NCI-H2107 (cell line): ENCODE results near the gene PRM2.
"Not testable (repeated sequence)": the region's sequence is repeated elsewhere in the genome, so short reads cannot be mapped to it uniquely, and the experiment has no call there.

Experiments used
- DNase-seq: peaks from one replicate; lab custom pipeline; 2025; lab: John Stamatoyannopoulos, UW

Gene PRM2

DNA sequence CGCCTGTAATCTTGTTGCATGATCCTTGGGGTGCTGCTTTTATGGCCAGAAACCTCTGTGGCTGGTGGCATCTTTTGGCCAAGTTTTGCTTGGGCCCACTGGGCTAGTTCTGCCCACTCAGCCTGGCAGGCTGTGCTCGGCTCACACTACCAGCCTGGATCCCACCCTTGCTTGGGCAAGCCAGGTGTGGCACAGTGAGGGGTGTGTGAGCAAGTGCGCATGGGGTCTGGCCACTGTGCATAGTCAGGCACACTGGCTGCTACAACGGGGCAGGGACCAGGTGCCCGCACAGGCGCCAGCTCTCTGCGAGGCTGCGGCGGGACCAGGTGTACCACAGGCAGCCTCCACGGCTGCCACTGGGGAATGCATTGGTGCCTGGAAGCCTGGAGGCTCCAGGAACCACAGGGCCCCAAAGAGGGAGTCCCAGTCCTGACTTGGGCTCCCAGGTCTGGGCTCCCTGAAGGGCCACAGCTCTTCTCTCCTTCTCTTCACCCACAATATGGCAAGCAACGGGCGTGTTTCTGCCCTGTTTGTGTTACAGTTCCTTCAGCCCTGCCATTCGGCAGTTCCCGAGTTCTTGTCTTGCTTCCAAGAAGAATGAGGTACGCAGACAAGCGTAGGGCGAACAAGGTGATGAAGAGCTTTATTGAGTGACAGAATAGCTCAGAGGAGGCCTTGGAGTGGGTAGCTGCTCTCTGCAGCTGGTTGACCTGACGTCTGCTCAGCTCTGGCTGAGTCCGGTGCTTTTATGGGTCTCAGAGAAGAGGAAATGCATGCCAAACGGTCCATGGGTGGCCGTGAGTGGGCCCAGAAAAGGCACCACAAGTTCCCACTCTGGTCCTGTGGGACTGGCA, 31.6 kb upstream of the PRM2 start:
- DNase-seq = no peak

DNA sequence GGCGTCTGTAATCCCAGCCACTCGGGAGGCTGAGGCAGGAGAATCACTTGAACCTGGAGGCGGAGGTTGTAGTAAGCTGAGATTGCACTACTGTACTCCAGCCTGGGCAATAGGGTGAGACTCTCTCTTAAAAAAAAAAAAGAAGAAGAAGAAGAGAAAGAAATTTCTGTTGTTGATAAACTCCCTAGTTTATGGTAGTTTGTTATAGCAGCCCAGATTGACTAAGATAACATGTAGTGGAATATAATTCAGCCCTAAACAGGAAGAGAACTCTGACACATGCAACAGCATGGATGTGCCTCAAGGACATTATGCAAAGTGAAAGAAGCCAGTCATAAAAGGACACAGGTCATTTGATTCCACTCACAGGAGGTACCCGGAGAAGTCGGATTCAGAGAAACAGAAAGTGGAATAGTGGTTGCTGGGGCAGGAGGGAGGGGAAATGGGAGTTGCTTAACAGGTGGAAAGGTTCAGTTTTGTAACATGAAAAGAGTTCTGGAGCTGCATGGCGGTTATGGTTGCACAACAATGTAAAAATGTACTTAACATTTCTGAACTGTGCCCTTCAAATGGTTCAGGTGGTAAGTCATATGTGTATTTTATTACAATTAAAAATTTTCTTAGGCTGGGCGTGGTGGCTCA, 30.8 kb upstream of the PRM2 start:
- no peak for DNase-seq

DNA sequence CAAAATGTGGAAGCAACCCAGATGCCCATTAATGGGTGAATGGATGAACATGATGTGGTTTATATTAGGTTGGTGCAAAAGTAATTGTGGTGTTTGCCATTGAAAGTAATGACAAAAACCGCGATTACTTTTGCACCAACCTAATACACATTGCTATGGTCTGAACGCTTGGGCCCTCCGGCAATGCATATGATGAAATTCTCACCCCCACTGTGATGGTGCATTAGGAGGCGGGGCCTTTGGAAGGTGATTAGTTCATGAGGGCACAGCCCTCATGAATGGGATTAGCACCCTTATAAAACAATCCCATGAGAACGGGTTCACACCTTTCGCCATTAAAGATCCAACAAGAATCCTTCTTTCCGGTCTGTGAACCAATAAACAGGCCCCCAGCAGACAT, 30.1 kb upstream of the PRM2 start:
- no peak for DNase-seq

DNA sequence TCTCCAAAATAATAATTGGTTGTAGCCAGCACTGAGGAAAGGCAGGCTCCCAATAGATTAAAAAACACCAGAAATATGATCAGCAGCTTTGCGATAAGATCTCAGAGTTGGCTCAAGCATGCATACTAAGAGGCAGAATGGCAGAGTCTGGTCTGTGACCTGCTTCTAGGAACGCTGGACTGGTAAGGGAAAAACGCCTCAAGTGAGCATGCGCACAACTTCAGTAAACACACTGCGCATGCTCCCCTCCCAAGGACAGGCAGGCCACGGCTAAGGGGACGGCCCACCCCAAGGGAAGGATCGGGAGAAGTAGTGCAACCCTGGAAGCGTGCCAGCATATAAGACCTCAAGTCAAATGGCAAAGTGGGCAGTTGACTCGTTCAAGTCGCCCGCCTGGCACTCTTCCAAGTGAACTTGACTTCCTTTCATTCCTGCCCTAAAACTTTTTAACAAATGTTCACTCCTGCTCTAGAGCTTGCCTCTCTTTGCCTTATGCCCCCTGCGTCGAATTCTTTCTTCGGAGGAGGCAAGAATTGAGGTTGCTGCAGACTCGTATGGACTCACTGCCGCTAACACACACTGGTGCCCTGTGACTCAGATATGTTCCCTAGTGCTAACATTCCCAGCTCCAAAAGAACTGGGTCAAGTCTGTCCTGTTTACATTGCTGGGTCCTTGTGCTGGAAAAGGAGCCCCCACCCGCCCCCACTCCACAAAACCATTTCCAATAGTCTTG, 27.3 kb upstream of the PRM2 start:
- DNase-seq = no peak

DNA sequence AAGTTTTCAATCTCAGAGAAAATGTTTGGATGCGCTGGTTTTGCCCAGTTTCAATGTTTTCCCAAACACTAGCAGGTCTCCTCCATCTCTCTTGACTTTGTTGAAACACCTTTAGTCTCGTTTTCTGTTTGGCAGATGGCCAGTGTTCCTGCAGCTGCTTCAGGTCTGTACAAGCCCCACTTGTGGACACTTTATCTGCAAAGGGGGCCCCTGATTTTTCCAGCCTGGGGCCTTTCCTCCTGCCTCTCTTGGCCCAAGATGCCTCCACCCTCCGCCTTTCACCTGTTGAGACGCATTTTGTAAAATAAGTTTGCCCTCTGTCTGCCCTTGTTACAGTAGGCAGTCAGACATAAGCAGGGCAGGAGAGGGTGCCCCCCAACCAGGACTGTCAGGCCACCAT, 26.7 kb upstream of the PRM2 start:
- no peak for DNase-seq

DNA sequence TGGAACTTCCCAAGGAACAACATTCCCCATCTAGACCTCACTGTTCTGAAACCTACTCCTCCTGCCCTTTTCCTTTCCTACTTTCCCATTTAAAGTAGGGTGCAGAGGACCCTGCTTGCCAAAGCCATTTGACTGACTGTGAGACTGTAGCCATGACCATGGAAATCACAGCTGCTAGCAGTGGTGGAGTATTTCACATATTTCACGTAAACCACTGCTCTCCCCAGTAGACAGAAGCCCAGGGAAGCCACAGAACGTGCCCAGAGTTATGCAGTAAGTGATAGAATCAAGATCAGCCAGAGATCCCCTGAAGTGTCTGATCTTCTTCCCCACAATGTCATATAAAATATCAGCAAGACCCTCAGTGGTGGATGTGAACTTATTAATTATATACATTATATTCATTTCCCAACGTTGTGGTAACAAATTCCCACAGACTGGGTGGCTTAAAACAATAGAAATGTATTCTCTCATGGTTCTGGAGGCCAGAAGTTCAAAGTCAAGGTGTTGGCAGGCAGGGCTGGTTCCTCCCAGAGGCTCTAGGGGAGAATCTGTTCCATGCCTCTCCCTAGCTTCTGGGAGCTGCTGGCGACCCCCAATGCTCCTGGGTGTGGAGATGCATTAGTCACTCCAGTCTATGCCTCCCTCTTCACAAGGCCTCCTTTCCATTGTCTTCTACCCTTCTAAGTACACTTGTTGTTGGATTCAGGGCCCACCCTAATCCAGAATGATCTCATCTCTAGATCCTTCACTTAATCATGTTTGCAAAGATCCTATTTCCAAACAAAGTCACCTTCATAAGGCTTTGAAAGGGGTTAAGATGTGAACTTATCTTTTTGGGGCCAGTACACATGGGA, 25.6 kb upstream of the PRM2 start:
- DNase-seq = no peak

DNA sequence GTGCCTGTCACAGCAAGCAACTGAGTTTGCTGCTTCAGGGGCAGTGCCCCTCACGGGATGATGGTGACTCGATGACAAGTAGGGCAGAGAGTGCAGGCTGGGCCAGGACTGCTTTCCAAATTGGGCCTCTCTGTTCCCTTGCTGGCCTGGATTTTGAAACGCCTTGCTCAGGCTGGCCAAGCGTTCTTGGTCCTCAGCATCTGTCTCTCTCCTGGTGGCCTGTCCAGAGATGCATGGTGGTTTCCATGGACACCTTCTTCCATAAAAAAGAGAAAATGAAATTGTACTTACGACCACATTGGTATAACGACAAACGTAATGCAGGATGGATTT, 24.2 kb upstream of the PRM2 start:
- no peak for DNase-seq

DNA sequence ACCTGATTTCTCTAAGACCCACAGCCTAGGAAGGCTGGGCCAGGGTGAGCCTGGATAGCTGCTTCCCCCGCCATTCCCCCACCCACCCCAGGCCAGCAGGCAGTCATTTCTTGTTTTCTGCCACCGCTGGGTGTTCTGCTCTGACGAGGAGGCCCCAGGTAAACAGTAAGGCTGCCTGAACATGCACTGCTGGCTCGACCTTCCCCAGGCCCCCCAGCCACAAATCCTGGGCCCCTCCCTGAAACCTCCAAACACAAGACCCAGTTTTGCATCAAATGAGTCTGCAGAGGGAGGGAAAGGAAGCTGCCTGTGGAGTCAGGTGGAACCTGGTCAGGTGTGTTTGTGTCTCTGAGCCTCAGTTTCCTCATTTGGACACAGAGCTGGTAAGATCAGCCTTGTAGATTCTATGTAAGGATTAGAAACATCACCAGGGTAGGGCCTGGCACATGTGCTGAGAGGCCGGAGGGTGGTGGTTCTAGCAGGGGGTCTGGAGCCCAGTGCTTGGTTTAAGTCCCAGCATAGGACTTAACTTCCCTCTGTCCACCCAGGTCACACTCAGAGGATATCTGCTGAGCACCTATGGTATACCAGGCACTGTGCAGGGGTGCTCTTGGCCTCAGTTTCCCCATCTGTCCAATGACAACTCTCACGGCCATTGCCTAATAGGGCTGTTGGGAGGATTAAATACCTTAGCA, 23.7 kb upstream of the PRM2 start:
- DNase-seq = no peak

DNA sequence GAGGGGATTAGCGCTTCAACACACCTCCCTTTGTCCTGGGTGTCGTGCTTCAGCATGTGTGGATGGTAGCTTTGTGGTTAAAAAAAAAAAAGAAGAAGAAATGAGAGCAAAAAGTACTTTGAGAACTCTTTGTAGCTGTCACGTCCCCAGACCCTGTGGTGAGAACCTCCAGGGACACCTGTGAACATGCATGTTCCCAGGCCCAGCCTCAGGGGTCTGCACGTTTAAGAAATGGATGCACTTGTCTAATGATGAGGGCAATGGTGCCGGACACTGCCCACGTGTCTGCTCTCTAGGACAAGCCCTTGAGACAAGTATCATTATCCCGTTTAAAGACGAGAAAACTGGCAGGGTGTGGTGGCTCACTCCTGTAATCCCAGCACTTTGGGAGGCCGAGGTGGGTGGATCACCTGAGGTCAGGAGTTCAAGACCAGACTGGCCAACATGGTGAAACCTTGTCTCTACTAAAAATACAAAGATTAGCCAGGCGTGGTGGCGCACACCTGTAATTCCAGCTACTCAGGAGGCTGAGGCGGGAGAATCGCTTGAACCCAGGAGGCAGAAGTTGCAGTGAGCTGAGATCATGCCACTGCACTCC, 22.8 kb upstream of the PRM2 start:
- not testable (repeated sequence) for DNase-seq

DNA sequence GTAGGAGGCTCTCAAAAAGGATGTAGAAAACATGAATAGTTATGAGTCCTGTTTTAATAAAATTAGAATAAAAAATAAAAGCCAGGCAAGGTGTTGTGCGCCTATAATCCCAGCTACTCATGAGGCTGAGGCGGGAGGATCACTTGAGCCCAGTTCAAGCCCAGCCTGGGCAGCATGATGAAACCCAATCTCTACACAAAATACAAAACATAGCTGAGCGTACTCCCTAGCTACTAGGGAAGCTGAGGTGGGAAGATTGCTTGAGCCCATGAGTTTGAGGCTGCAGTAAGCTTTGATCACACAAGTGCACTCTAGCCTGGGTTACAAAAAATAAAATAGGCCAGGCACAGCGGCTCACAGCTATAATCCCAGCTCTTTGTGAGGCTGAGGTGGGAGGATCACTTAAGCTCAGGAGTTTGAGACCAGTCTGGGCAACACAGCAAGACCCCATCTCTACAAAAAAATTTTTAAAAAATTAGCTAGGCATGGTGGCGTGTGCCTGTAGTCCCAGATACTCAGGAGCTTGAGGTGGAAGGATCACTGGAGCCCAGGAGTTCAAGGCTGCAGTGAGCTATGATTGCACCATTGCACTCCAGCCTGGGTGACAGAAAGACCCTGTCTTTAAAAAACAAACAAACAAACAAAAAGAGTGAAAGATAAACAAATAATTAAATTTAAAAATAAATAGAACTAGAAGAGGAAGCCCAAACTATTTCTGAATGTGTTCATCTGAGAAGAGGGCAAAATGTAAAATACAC, 22.0 kb upstream of the PRM2 start:
- DNase-seq = no peak

DNA sequence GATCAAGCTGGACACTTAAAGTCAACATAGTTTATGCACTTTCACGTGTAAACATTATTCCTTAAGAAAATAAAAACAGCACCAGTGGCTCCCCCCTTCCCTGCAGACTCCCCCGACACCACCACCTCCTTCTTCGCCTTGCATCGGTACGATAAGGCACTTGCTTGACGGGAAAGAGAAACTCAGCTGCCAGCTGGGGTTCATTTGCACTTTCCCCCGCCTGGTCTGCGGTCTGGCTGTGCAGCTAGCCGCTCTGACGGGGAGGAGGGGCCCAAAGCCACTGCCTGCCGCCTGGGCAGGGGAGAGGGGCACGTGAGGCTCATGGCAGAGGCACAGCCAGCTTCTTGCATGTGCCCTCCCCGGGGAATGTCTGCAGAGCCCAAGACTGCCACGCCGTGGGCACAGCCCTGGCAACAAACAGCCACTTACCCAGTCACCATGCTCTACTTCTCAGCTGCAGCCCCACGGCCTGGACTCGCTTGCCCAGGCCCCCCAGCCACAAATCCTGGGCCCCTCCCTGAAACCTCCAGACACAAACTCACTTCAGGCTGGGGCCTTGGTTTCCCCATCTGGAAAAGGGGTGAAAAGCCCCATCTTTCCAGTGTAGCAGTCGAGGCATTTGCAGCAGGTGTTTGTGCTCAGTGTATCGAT, 21.3 kb upstream of the PRM2 start:
- DNase-seq = peak; percentile 78

DNA sequence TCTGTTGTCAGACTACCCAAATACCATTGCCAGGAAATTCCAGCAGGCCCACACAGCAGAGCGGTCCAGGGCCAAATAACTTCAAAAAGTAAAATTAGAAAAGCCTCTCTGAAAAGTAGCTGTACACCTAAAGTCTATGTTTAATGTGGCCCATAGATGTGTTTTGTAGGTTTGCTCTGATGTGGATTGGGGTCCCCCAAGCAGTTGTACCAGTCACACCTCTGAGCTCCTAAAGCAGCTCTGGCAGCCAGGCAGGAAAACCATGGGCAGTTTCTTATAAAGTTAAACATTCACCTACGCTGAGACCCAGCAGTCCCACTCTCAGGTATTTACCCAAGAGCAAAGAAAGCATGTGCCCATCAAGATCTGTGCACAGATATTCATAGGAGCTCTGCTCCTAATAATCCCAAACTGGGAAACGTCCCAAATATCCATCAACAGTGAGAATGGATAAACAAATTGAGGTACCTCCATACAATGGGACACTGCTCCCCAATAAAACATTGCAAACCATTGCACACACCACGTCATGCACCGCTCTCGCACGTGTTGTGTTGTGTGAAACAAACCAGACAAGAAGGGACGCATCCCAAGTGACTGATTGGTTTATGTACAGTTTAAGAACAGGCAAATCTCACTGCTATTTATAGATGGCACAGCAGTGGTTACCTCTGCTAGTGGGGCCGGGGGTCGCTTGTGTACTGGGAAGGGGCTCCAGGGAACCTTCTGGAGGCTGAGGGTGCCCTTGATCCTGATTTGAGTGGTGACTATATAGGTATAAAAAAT, 20.6 kb upstream of the PRM2 start:
- no peak for DNase-seq

DNA sequence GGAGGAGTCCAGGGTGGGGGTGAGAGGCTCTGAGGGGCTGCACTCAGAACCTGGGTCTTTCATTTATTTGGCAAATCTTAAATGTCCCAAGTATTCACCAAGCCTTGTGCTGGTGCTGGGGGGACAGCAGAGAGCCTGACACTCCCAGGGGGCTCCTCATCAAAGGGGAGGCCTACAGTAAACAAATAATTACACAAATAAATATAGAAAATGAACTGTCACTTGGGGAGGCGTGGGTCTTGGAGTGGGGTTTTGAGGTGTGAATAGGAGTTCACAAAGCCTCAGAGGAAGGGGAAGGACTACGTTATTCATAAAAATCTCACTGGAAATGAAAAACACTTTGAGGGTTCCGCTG, 20.0 kb upstream of the PRM2 start:
- DNase-seq = no peak

DNA sequence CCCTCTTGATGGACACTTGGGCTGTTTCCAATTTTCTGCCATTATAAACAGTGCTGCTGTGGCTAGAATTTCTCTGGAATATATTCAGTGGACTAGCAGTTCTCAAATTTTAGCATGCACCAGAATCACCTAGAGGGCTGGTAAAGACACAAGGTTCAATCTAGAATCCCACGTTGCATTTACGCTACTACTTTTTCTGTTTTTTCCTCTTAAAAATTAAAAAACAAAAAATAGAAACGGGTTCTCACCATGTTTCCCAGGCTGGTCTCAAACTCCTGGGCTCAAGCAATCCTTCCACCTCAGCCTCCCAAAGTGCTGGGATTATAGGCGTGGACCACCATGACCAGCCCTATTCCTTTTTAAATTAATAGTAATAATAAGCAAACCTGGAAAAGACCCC, 19.4 kb upstream of the PRM2 start:
- DNase-seq = no peak

DNA sequence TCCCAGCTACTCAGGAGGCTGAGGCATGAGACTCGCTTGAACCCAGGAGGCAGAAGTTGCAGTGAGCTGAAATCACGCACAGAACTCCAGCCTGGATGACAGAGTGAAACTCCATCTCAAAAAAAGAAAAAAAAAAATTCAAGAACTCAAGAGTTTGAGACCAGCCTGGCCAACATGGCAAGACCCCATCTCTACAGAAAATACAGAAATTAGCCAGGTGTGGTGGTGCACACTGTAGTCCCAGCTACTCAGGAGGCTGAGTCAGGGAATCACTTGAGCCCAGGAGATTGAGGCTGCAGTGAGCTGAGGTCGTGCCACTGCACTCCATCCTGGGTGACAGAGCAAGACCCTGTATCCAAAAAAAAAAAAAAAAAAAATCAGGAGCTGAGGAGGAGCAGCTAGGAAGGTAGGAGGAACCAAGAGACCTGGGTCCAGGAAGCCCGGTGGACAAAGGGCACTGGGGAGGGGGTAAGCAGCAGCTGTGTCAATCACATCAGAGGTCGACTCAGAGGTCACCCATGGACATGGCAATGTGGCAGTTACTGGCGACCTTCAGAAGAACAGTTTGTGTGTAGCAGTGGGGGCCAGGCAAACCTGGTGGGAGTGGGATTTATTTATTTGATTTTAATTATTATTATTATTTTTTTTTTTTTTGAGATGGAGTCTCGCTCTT, 15.9 kb upstream of the PRM2 start:
- no peak for DNase-seq

DNA sequence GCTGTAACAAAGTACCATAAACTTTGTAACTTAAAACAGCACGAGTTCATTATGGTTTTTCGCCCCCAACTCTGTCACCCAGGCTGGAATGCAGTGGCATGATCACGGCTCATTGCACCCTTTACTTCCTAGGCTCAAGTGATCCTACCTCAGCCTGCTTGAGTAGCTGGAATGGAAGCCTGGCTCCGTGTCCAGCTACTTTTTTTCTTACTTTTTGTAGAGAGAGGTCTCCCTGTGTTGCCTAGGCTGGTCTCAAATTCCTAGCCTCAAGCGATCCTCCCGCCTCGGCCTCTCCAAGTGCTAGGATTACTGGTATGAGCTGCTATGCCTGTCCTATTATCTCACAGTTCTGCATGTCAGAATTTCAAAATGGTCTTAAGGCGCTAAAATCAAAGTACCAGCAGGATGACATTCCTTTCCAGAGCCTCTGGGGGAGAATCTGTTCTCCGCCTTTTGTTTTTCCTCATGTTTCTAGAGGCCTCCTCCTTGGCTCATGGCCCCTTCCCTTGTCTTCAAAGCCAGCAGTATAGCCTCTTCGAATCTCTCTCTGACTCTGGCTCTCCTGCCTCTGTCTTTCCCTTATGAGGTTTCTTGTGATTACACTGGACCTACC, 14.9 kb upstream of the PRM2 start:
- no peak for DNase-seq

DNA sequence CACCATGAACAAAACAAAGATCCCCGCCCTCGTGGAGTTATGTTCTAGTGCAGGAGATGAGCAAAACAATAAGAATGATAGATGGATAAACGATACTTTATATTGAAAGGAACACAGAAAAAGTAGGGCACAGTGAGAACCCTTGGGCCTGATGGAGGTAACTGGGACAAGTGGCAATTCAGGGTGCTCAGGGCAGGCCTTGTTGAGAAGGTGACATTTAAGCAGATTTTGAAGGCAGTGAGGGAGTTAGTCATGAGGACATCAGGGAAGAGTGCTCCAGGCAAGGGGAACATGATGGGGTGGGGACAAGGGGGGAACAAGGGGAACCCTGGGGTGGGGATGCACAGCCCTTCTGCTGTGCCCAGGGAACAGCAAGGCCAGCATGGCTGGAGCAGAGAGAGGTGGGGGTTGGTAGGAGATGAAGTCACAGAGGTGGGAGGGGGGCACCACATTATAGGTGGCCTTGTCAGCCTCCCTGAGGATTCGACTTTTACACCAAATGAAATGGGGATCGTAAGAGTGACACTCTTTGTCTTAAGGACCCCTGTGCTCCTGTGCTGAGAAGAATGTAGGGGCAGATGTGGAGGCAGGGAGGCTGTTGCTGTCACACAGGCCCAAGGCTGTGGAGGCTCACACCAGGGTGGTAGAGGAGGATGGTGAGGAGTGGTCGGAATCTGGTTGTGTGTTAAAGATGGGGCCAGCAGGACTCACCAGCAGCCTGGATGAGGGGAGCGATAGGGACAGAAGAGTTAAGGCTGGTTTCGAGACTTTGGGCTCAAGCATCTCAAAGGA, 14.0 kb upstream of the PRM2 start:
- no peak for DNase-seq
